Sigmoid colon (tissue), 4 donors: Measurements from ENCODE around the gene C1orf174.

Source experiments
- EP300 ChIP-seq, 4 donors: sonication (generic); formaldehyde crosslinking; IDR thresholded peaks; one replicate each; pipeline ENCODE4 v1.6.1; 2017; ENCODE audit warnings: antibody characterized with exemption in 4 of 4
- POLR2A ChIP-seq, 2 donors: fragments of 450-650 bp; IDR thresholded peaks; one replicate each; pipeline ENCODE4 v1.6.1; 2016; ENCODE audit warnings: antibody characterized with exemption in 2 of 2, mild to moderate bottlenecking in 2 of 2, moderate library complexity in 2 of 2
- POLR2AphosphoS5 ChIP-seq, 4 donors: sonication (generic); formaldehyde crosslinking; IDR thresholded peaks; one replicate each; pipeline ENCODE4 v1.6.1; 2017; ENCODE audit warnings: antibody characterized with exemption in 4 of 4
- TF ChIP-seq, protein P1 (sequence below), 4 experiments: fragments of 450-650 bp in 3 of 4; fragments of 200-600 bp in 1 of 4; IDR thresholded peaks; one replicate each; pipeline ENCODE4 v1.5.1; 2016 to 2019; ENCODE audit warnings: antibody characterized with exemption in 4 of 4, mild to moderate bottlenecking in 3 of 4, moderate library complexity in 2 of 4

GRCh38 chr1:3899754-3900149 is 320 bp downstream of the C1orf174 start:
- TF ChIP-seq, protein P1, sequence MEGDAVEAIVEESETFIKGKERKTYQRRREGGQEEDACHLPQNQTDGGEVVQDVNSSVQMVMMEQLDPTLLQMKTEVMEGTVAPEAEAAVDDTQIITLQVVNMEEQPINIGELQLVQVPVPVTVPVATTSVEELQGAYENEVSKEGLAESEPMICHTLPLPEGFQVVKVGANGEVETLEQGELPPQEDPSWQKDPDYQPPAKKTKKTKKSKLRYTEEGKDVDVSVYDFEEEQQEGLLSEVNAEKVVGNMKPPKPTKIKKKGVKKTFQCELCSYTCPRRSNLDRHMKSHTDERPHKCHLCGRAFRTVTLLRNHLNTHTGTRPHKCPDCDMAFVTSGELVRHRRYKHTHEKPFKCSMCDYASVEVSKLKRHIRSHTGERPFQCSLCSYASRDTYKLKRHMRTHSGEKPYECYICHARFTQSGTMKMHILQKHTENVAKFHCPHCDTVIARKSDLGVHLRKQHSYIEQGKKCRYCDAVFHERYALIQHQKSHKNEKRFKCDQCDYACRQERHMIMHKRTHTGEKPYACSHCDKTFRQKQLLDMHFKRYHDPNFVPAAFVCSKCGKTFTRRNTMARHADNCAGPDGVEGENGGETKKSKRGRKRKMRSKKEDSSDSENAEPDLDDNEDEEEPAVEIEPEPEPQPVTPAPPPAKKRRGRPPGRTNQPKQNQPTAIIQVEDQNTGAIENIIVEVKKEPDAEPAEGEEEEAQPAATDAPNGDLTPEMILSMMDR (IDR thresholded peaks at IDR 0.05): no peak
- TF ChIP-seq POLR2A (IDR thresholded peaks at IDR 0.05) (no peak), EP300 (IDR thresholded peaks at IDR 0.05) (no peak), POLR2AphosphoS5 (IDR thresholded peaks at IDR 0.05) (no peak)
